WTC11 (cell line): ENCODE results near the gene TIPARP. TPM values are rescaled to one million over a fixed set of nuclear protein-coding genes. Genes with fewer than 3 reads are reported as not detected.

Experiments used
- ATAC-seq: fragments of 200-7000 bp; cut with Tn5 transposase; 2 replicates; pipeline ENCODE4 v1.10.0; 2021; ENCODE audit warnings: mild to moderate bottlenecking, moderate library complexity
- CTCF ChIA-PET: fragments of 300-600 bp; sonication (Branson Sonifier 250); formaldehyde crosslinking; loops from one replicate; lab custom pipeline; 2021; ENCODE audit warnings: antibody characterized with exemption; lab: Charles Lee
- POLR2A ChIA-PET: fragments of 350-600 bp; sonication (Branson Sonifier 250); formaldehyde crosslinking; loops from one replicate; lab custom pipeline; 2021; ENCODE audit warnings: antibody characterized with exemption; lab: Charles Lee
- DNase-seq: peaks from one replicate; pipeline ENCODE4 v3.0.0; 2021; ENCODE audit warnings: low spot score
- H3K27ac Mint-ChIP-seq: 2 replicates; pipeline ENCODE4 v1.8.0; 2021; ENCODE audit warnings: mixed read lengths
- H3K27me3 Mint-ChIP-seq: 2 replicates; pipeline ENCODE4 v1.8.0; 2021; ENCODE audit warnings: low read depth, mild to moderate bottlenecking, moderate library complexity, mixed read lengths
- H3K36me3 Mint-ChIP-seq: 2 replicates; pipeline ENCODE4 v1.8.0; 2021; ENCODE audit warnings: mixed read lengths
- H3K4me1 Mint-ChIP-seq: 2 replicates; pipeline ENCODE4 v1.8.0; 2022; ENCODE audit warnings: mixed read lengths
- H3K4me3 Mint-ChIP-seq: 2 replicates; pipeline ENCODE4 v1.8.0; 2021; ENCODE audit warnings: mild to moderate bottlenecking, moderate library complexity, mixed read lengths
- H3K9me3 Mint-ChIP-seq: 2 replicates; pipeline ENCODE4 v1.8.0; 2021; ENCODE audit warnings: mixed read lengths
- ATF1 ChIP-seq: sonication (generic); formaldehyde crosslinking; IDR thresholded peaks from 2 replicates; pipeline ENCODE4 v1.8.1; 2023; ENCODE audit warnings: mild to moderate bottlenecking, moderate library complexity, missing genetic modification reagents
- ESRRA ChIP-seq: sonication (generic); formaldehyde crosslinking; IDR thresholded peaks from 2 replicates; pipeline ENCODE4 v1.8.1; 2022; ENCODE audit warnings: mild to moderate bottlenecking, missing genetic modification reagents, borderline replicate concordance
- IRF2 ChIP-seq: sonication (generic); formaldehyde crosslinking; IDR thresholded peaks from 2 replicates; pipeline ENCODE4 v1.8.0; 2022; ENCODE audit warnings: low read depth, missing genetic modification reagents, borderline replicate concordance
- JAZF1 ChIP-seq: fragments of 250-450 bp; sonication (Bioruptor Pico); IDR thresholded peaks from 2 replicates; pipeline ENCODE4 v1.9.0; 2021; ENCODE audit warnings: moderate library complexity, mild to moderate bottlenecking, inconsistent platforms
- NFATC4 ChIP-seq: fragments of 250-450 bp; sonication (Bioruptor Pico); IDR thresholded peaks from 2 replicates; pipeline ENCODE4 v1.9.0; 2021; ENCODE audit warnings: mild to moderate bottlenecking
- PRRX2 ChIP-seq: fragments of 250-450 bp; sonication (Bioruptor Pico); IDR thresholded peaks from 2 replicates; pipeline ENCODE4 v1.8.0; 2021; ENCODE audit warnings: mild to moderate bottlenecking
- SOX15 ChIP-seq: fragments of 250-450 bp; sonication (Bioruptor Pico); IDR thresholded peaks from 2 replicates; pipeline ENCODE4 v1.9.0; 2021; ENCODE audit warnings: mild to moderate bottlenecking
- SP1 ChIP-seq: sonication (generic); formaldehyde crosslinking; conservative IDR thresholded peaks from 2 replicates; pipeline ENCODE4 v1.8.1; 2022; ENCODE audit warnings: missing genetic modification reagents
- TEAD4 ChIP-seq: sonication (generic); formaldehyde crosslinking; IDR thresholded peaks from 2 replicates; pipeline ENCODE4 v1.8.0; 2022; ENCODE audit warnings: mild to moderate bottlenecking, missing genetic modification reagents
- TP53 ChIP-seq: sonication (generic); formaldehyde crosslinking; IDR thresholded peaks from 2 replicates; pipeline ENCODE4 v1.8.1; 2023; ENCODE audit warnings: mild to moderate bottlenecking, missing genetic modification reagents
- ZNF416 ChIP-seq: fragments of 250-450 bp; sonication (Bioruptor Pico); IDR thresholded peaks from 2 replicates; pipeline ENCODE4 v1.9.0; 2021; ENCODE audit warnings: mild to moderate bottlenecking, inconsistent platforms
- ZNF671 ChIP-seq: fragments of 250-450 bp; sonication (Bioruptor Pico); IDR thresholded peaks from 2 replicates; pipeline ENCODE4 v1.8.0; 2021; ENCODE audit warnings: mild to moderate bottlenecking
- total RNA-seq: library from RNA; stranded (reverse); gene quantifications from 3 replicates; pipeline ENCODE4 v1.2.3, GENCODE V29; 2021
- TF ChIP-seq, protein P1 (sequence below): sonication (generic); formaldehyde crosslinking; IDR thresholded peaks from 2 replicates; pipeline ENCODE4 v1.8.1; 2023; ENCODE audit warnings: mild to moderate bottlenecking, moderate library complexity, missing genetic modification reagents
- TF ChIP-seq, protein P2 (sequence below): fragments of 250-450 bp; sonication (Bioruptor Pico); IDR thresholded peaks from 2 replicates; pipeline ENCODE4 v1.9.0; 2021; ENCODE audit warnings: mild to moderate bottlenecking, borderline replicate concordance
- TF ChIP-seq, protein P3 (sequence below): sonication (generic); formaldehyde crosslinking; IDR thresholded peaks from 2 replicates; pipeline ENCODE4 v1.8.0; 2023; ENCODE audit warnings: missing genetic modification reagents
- TF ChIP-seq, protein P4 (sequence below): sonication (generic); formaldehyde crosslinking; IDR thresholded peaks from 2 replicates; pipeline ENCODE4 v1.8.1; 2023; ENCODE audit warnings: mild to moderate bottlenecking, missing genetic modification reagents, borderline replicate concordance
- TF ChIP-seq, protein P5 (sequence below): sonication (generic); formaldehyde crosslinking; IDR thresholded peaks from 2 replicates; pipeline ENCODE4 v1.8.0; 2022; ENCODE audit warnings: mild to moderate bottlenecking, missing genetic modification reagents
- TF ChIP-seq, protein P6 (sequence below): fragments of 250-450 bp; sonication (Bioruptor Pico); conservative IDR thresholded peaks from 2 replicates; pipeline ENCODE4 v1.9.0; 2021; ENCODE audit warnings: mild to moderate bottlenecking
- TF ChIP-seq, protein P7 (sequence below): sonication (generic); formaldehyde crosslinking; IDR thresholded peaks from 2 replicates; pipeline ENCODE4 v1.8.1; 2022; ENCODE audit warnings: low read depth, mild to moderate bottlenecking, moderate library complexity, missing genetic modification reagents, borderline replicate concordance
- TF ChIP-seq, protein P8 (sequence below): sonication (generic); formaldehyde crosslinking; IDR thresholded peaks from 2 replicates; pipeline ENCODE4 v1.8.0; 2022; ENCODE audit warnings: mild to moderate bottlenecking, missing genetic modification reagents

The TIPARP gene
- total RNA-seq, 1 experiment from 2014 or later, result 5.6 TPM

DNA sequence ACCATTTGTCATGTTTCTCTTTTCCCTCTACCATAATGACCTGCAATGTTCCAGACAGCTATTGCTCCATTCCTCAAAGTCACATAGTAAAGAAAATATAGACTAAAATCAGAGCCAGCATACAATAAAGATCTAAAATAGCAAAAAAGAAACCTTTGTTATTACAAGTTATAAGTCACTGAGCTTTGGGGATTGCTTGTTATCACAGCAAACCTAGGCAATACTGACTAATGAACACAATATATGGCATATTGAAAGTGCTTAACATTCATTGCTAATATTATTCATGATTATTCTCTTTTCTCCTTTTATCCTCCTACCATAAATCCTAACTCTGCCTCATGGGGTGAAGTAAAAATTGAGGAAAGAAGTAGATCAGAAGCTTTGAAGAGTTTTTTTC, 27.4 kb upstream of the TIPARP start:
- H3K9me3 Mint-ChIP-seq, result peaks cover 8% of the 10 kb centered on the region
- H3K4me1 Mint-ChIP-seq, result peaks cover 19% of the 10 kb centered on the region
- POLR2A ChIA-PET, result interaction anchor here (0.5 to 0.8 kb wide), 2 partner anchors 67 to 92 kb away, joined by 3 to 5 read pairs; partner anchors contain the start of gene SSR3
- no peak overlapping the region for H3K27ac Mint-ChIP-seq
- no peak overlapping the region for H3K4me3 Mint-ChIP-seq
- H3K27me3 Mint-ChIP-seq, result no peaks in the 10 kb centered on the region
- TF ChIP-seq, protein P1, sequence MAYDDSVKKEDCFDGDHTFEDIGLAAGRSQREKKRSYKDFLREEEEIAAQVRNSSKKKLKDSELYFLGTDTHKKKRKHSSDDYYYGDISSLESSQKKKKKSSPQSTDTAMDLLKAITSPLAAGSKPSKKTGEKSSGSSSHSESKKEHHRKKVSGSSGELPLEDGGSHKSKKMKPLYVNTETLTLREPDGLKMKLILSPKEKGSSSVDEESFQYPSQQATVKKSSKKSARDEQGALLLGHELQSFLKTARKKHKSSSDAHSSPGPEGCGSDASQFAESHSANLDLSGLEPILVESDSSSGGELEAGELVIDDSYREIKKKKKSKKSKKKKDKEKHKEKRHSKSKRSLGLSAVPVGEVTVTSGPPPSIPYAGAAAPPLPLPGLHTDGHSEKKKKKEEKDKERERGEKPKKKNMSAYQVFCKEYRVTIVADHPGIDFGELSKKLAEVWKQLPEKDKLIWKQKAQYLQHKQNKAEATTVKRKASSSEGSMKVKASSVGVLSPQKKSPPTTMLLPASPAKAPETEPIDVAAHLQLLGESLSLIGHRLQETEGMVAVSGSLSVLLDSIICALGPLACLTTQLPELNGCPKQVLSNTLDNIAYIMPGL, result no peak
- no peak for TF ChIP-seq ZNF416 (CRISPR knock-in tag)
- TF ChIP-seq JAZF1 (CRISPR knock-in tag), result no peak
- TF ChIP-seq, protein P2, sequence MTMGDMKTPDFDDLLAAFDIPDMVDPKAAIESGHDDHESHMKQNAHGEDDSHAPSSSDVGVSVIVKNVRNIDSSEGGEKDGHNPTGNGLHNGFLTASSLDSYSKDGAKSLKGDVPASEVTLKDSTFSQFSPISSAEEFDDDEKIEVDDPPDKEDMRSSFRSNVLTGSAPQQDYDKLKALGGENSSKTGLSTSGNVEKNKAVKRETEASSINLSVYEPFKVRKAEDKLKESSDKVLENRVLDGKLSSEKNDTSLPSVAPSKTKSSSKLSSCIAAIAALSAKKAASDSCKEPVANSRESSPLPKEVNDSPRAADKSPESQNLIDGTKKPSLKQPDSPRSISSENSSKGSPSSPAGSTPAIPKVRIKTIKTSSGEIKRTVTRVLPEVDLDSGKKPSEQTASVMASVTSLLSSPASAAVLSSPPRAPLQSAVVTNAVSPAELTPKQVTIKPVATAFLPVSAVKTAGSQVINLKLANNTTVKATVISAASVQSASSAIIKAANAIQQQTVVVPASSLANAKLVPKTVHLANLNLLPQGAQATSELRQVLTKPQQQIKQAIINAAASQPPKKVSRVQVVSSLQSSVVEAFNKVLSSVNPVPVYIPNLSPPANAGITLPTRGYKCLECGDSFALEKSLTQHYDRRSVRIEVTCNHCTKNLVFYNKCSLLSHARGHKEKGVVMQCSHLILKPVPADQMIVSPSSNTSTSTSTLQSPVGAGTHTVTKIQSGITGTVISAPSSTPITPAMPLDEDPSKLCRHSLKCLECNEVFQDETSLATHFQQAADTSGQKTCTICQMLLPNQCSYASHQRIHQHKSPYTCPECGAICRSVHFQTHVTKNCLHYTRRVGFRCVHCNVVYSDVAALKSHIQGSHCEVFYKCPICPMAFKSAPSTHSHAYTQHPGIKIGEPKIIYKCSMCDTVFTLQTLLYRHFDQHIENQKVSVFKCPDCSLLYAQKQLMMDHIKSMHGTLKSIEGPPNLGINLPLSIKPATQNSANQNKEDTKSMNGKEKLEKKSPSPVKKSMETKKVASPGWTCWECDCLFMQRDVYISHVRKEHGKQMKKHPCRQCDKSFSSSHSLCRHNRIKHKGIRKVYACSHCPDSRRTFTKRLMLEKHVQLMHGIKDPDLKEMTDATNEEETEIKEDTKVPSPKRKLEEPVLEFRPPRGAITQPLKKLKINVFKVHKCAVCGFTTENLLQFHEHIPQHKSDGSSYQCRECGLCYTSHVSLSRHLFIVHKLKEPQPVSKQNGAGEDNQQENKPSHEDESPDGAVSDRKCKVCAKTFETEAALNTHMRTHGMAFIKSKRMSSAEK (CRISPR knock-in tag), result no peak
- TF ChIP-seq, protein P3, sequence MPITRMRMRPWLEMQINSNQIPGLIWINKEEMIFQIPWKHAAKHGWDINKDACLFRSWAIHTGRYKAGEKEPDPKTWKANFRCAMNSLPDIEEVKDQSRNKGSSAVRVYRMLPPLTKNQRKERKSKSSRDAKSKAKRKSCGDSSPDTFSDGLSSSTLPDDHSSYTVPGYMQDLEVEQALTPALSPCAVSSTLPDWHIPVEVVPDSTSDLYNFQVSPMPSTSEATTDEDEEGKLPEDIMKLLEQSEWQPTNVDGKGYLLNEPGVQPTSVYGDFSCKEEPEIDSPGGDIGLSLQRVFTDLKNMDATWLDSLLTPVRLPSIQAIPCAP (CRISPR knock-in tag), result no peak
- no peak for TF ChIP-seq ATF1
- TF ChIP-seq TEAD4 (CRISPR knock-in tag), result no peak
- TF ChIP-seq, protein P4, sequence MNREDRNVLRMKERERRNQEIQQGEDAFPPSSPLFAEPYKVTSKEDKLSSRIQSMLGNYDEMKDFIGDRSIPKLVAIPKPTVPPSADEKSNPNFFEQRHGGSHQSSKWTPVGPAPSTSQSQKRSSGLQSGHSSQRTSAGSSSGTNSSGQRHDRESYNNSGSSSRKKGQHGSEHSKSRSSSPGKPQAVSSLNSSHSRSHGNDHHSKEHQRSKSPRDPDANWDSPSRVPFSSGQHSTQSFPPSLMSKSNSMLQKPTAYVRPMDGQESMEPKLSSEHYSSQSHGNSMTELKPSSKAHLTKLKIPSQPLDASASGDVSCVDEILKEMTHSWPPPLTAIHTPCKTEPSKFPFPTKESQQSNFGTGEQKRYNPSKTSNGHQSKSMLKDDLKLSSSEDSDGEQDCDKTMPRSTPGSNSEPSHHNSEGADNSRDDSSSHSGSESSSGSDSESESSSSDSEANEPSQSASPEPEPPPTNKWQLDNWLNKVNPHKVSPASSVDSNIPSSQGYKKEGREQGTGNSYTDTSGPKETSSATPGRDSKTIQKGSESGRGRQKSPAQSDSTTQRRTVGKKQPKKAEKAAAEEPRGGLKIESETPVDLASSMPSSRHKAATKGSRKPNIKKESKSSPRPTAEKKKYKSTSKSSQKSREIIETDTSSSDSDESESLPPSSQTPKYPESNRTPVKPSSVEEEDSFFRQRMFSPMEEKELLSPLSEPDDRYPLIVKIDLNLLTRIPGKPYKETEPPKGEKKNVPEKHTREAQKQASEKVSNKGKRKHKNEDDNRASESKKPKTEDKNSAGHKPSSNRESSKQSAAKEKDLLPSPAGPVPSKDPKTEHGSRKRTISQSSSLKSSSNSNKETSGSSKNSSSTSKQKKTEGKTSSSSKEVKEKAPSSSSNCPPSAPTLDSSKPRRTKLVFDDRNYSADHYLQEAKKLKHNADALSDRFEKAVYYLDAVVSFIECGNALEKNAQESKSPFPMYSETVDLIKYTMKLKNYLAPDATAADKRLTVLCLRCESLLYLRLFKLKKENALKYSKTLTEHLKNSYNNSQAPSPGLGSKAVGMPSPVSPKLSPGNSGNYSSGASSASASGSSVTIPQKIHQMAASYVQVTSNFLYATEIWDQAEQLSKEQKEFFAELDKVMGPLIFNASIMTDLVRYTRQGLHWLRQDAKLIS (CRISPR knock-in tag), result no peak
- no peak for TF ChIP-seq NFATC4
- TF ChIP-seq, protein P5, sequence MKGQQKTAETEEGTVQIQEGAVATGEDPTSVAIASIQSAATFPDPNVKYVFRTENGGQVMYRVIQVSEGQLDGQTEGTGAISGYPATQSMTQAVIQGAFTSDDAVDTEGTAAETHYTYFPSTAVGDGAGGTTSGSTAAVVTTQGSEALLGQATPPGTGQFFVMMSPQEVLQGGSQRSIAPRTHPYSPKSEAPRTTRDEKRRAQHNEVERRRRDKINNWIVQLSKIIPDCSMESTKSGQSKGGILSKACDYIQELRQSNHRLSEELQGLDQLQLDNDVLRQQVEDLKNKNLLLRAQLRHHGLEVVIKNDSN (CRISPR knock-in tag), result no peak
- no peak for TF ChIP-seq SOX15 (CRISPR knock-in tag)
- TF ChIP-seq, protein P6, sequence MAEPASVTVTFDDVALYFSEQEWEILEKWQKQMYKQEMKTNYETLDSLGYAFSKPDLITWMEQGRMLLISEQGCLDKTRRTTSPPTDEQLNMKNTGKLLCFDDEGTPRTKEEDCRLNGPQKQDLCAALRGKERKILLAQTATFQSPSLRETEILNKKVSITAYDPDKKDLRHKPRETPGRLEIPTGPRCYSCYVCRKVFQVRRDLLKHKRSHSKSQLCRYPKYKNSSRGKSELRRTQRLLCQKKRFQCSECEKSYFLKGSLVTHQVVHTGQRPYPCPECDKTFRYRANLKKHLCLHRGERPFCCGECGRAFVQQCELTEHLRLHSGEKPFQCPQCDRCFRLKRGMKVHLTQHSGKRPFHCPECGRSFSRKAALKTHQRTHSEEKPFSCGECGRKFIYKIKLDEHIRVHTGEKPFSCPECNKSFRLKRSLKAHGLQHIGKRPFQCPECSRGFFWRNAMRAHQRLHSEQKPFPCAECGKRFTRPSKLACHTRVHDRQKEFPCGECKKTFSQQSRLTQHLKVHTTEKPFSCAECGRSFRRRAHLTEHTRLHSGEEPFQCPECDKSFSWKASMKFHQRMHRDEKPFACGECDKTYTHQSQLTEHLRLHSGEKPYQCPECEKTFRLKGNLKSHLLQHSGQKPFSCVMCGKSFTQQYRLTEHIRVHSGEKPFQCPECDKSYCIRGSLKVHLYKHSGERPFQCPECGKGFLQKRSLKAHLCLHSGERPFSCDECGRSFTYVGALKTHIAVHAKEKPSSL (CRISPR knock-in tag), result no peak
- TF ChIP-seq, protein P7, sequence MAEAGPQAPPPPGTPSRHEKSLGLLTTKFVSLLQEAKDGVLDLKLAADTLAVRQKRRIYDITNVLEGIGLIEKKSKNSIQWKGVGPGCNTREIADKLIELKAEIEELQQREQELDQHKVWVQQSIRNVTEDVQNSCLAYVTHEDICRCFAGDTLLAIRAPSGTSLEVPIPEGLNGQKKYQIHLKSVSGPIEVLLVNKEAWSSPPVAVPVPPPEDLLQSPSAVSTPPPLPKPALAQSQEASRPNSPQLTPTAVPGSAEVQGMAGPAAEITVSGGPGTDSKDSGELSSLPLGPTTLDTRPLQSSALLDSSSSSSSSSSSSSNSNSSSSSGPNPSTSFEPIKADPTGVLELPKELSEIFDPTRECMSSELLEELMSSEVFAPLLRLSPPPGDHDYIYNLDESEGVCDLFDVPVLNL, result no peak
- TF ChIP-seq PRRX2, result no peak
- TF ChIP-seq, protein P8, sequence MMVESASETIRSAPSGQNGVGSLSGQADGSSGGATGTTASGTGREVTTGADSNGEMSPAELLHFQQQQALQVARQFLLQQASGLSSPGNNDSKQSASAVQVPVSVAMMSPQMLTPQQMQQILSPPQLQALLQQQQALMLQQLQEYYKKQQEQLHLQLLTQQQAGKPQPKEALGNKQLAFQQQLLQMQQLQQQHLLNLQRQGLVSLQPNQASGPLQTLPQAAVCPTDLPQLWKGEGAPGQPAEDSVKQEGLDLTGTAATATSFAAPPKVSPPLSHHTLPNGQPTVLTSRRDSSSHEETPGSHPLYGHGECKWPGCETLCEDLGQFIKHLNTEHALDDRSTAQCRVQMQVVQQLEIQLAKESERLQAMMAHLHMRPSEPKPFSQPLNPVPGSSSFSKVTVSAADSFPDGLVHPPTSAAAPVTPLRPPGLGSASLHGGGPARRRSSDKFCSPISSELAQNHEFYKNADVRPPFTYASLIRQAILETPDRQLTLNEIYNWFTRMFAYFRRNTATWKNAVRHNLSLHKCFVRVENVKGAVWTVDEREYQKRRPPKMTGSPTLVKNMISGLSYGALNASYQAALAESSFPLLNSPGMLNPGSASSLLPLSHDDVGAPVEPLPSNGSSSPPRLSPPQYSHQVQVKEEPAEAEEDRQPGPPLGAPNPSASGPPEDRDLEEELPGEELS (CRISPR knock-in tag), result no peak
- no peak for TF ChIP-seq IRF2 (CRISPR knock-in tag)
- no peak for TF ChIP-seq ESRRA (CRISPR knock-in tag)
- TF ChIP-seq ZNF671 (CRISPR knock-in tag), result no peak
- TF ChIP-seq TP53, result no peak
- TF ChIP-seq SP1 (CRISPR knock-in tag), result no peak
- TF ChIP-seq, all 79 proteins: peak for 0
- ATAC-seq (no peak), DNase-seq (no peak)
- CTCF ChIA-PET, result no interaction called here
- H3K36me3 Mint-ChIP-seq, result no peaks in the 10 kb centered on the region
